OCI-LY1 (cell line): ENCODE measurements around the gene PLEKHH1.

Experiments
- EZH2 ChIP-seq: fragments of 200-600 bp; sonication (generic), shearing (Covaris generic); IDR thresholded peaks from 2 replicates; pipeline ENCODE4 v1.8.0; 2017; ENCODE audit warnings: borderline replicate concordance, mixed run types, mild to moderate bottlenecking, antibody characterized with exemption, low read length, moderate library complexity, mixed read lengths
- TF ChIP-seq, protein P1 (sequence below): fragments of 200-600 bp; sonication (generic), shearing (Covaris generic); IDR thresholded peaks from 2 replicates; pipeline ENCODE4 v1.5.1; 2017; ENCODE audit warnings: mild to moderate bottlenecking, antibody characterized with exemption, low read length, moderate library complexity, mixed read lengths

GRCh38 chr14:67519406-67519805, 13.7 kb upstream of the PLEKHH1 start:
- TF ChIP-seq EZH2: no peak
- TF ChIP-seq, protein P1, sequence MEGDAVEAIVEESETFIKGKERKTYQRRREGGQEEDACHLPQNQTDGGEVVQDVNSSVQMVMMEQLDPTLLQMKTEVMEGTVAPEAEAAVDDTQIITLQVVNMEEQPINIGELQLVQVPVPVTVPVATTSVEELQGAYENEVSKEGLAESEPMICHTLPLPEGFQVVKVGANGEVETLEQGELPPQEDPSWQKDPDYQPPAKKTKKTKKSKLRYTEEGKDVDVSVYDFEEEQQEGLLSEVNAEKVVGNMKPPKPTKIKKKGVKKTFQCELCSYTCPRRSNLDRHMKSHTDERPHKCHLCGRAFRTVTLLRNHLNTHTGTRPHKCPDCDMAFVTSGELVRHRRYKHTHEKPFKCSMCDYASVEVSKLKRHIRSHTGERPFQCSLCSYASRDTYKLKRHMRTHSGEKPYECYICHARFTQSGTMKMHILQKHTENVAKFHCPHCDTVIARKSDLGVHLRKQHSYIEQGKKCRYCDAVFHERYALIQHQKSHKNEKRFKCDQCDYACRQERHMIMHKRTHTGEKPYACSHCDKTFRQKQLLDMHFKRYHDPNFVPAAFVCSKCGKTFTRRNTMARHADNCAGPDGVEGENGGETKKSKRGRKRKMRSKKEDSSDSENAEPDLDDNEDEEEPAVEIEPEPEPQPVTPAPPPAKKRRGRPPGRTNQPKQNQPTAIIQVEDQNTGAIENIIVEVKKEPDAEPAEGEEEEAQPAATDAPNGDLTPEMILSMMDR: no peak
